Immature natural killer cell (primary cell): ENCODE data around the gene GDAP2. TPM values are rescaled to one million over a fixed set of nuclear protein-coding genes. Genes with fewer than 3 reads are reported as not detected.

Experiments
- DNase-seq, 3 donors: peaks; one replicate each; pipeline ENCODE4 v3.0.0; 2022; ENCODE audit warnings: mixed read lengths in 1 of 3
- H3K27ac Mint-ChIP-seq, 6 donors: one replicate each; pipeline ENCODE4 v1.8.0; 2020; ENCODE audit warnings: mixed read lengths in 6 of 6, mild to moderate bottlenecking in 5 of 6, inconsistent platforms in 4 of 6, moderate library complexity in 3 of 6
- H3K27me3 Mint-ChIP-seq, 3 donors: one replicate each; pipeline ENCODE4 v1.8.0; 2020 to 2021; ENCODE audit warnings: low read depth in 3 of 3, mild to moderate bottlenecking in 3 of 3, mixed read lengths in 3 of 3, moderate library complexity in 3 of 3, inconsistent platforms in 1 of 3
- H3K36me3 Mint-ChIP-seq, 3 donors: one replicate each; pipeline ENCODE4 v1.8.0; 2020; ENCODE audit warnings: mixed read lengths in 3 of 3, inconsistent platforms in 2 of 3, mild to moderate bottlenecking in 2 of 3
- H3K4me1 Mint-ChIP-seq, 2 donors: one replicate each; pipeline ENCODE4 v1.8.0; 2020; ENCODE audit warnings: inconsistent platforms in 2 of 2, mild to moderate bottlenecking in 2 of 2, mixed read lengths in 2 of 2, moderate library complexity in 1 of 2
- H3K4me3 Mint-ChIP-seq, 5 donors: one replicate each; pipeline ENCODE4 v1.8.0; 2020; ENCODE audit warnings: mild to moderate bottlenecking in 5 of 5, mixed read lengths in 5 of 5, inconsistent platforms in 3 of 5, moderate library complexity in 3 of 5
- H3K9me3 Mint-ChIP-seq, 6 donors: one replicate each; pipeline ENCODE4 v1.8.0; 2020; ENCODE audit warnings: mild to moderate bottlenecking in 6 of 6, mixed read lengths in 6 of 6, inconsistent platforms in 4 of 6, moderate library complexity in 3 of 6
- polyA plus RNA-seq, 3 donors: library from polyadenylated mRNA; unstranded; fragments of 300-500 nt; fragmentation: Illumina TruSeq; gene quantifications; one replicate each; pipeline ENCODE4 v1.2.3, GENCODE V29; 2021

GDAP2 gene, protein sequence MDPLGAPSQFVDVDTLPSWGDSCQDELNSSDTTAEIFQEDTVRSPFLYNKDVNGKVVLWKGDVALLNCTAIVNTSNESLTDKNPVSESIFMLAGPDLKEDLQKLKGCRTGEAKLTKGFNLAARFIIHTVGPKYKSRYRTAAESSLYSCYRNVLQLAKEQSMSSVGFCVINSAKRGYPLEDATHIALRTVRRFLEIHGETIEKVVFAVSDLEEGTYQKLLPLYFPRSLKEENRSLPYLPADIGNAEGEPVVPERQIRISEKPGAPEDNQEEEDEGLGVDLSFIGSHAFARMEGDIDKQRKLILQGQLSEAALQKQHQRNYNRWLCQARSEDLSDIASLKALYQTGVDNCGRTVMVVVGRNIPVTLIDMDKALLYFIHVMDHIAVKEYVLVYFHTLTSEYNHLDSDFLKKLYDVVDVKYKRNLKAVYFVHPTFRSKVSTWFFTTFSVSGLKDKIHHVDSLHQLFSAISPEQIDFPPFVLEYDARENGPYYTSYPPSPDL
- 10 to 100 TPM in 2 of 3 donors, 1 to 10 TPM in 1; 4.5 to 16.4 (median 10.6) TPM for polyA plus RNA-seq

GRCh38 chr1:117929343-117930172 is at the start of gene GDAP2, which contains the start of gene WDR3:
GDAP2 (minus strand) TSS chr1:117929621; CDS start chr1:117920357, 9,264 bp downstream.
WDR3 (plus strand) TSS chr1:117929739; CDS start chr1:117933320, 3,581 bp downstream.
- Mint-ChIP-seq H3K36me3 (peaks cover 0 to 4% (median 4%) of the 10 kb centered on the region in 3 donors), H3K27ac (peak within 1 kb of the TSS; percentile 92 to 100 (median 98)), H3K4me1 (peaks cover 35 to 60% of the 10 kb centered on the region in 2 donors), H3K27me3 (peaks cover 8 to 13% (median 12%) of the 10 kb centered on the region in 3 donors), H3K9me3 (no peaks in the 10 kb centered on the region), H3K4me3 (peak within 1 kb of the TSS; percentile 91 to 99 (median 96))
- peak; percentile 94 to 96 (median 95) for DNase-seq

DNA sequence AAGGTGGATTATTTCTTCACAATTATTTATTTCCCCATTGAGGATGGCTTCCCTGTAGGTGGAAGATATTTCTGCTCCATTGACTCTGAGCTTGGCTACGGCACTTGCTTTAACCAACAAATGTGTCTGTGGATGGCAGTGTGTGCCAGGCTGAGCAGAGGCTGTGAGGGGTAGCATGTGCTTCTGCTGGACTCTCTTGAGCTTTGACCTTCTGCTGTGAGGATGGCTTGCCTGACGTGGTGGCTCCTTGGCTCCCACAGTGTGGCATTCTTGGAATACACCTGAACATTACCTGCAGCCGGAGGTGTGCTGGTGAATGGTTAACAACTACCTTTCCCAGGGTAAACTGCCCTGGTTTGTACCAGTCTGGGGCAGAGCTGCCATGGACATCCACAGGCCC is 47.0 kb upstream of the GDAP2 start:
- Mint-ChIP-seq H3K4me1 (no peaks in the 10 kb centered on the region), H3K27me3 (peaks cover 0 to 3% (median 2%) of the 10 kb centered on the region in 3 donors), H3K27ac (no peak overlapping the region), H3K9me3 (no peaks in the 10 kb centered on the region), H3K4me3 (no peak overlapping the region), H3K36me3 (no peaks in the 10 kb centered on the region)
- no peak for DNase-seq

- no peak overlapping the region for H3K4me3 Mint-ChIP-seq
- peaks cover 2 to 6% (median 3%) of the 10 kb centered on the region in 3 donors for H3K27me3 Mint-ChIP-seq
- H3K36me3 Mint-ChIP-seq, result no peaks in the 10 kb centered on the region
- H3K9me3 Mint-ChIP-seq, result no peaks in the 10 kb centered on the region
- DNase-seq, result no peak
- no peaks in the 10 kb centered on the region for H3K4me1 Mint-ChIP-seq
- no peak overlapping the region for H3K27ac Mint-ChIP-seq
Measured at GRCh38 chr1:117971777-117972176, 42.4 kb upstream of the GDAP2 start.

GRCh38 chr1:117970252-117970651 is 40.8 kb upstream of the GDAP2 start:
- H3K4me1 Mint-ChIP-seq, result no peaks in the 10 kb centered on the region
- H3K36me3 Mint-ChIP-seq, result peaks cover 0 to 5% (median 0%) of the 10 kb centered on the region in 3 donors
- H3K4me3 Mint-ChIP-seq, result no peak overlapping the region
- no peak for DNase-seq
- H3K27ac Mint-ChIP-seq, result no peak overlapping the region
- H3K27me3 Mint-ChIP-seq, result peaks cover 2 to 6% (median 3%) of the 10 kb centered on the region in 3 donors
- no peaks in the 10 kb centered on the region for H3K9me3 Mint-ChIP-seq

GRCh38 chr1:117967881-117968280 is 38.5 kb upstream of the GDAP2 start:
- H3K9me3 Mint-ChIP-seq, result no peaks in the 10 kb centered on the region
- no peak for DNase-seq
- H3K27me3 Mint-ChIP-seq, result peaks cover 0 to 6% (median 2%) of the 10 kb centered on the region in 3 donors
- no peak overlapping the region for H3K4me3 Mint-ChIP-seq
- no peaks in the 10 kb centered on the region for H3K4me1 Mint-ChIP-seq
- H3K27ac Mint-ChIP-seq, result no peak overlapping the region
- peaks cover 0 to 15% (median 0%) of the 10 kb centered on the region in 3 donors for H3K36me3 Mint-ChIP-seq

GRCh38 chr1:117967477-117967876 is 38.1 kb upstream of the GDAP2 start:
- no peak overlapping the region for H3K4me3 Mint-ChIP-seq

GRCh38 chr1:117964290-117965038 is 35.0 kb upstream of the GDAP2 start:
- no peak overlapping the region for H3K27ac Mint-ChIP-seq
- no peaks in the 10 kb centered on the region for H3K9me3 Mint-ChIP-seq
- H3K27me3 Mint-ChIP-seq, result peaks cover 0 to 2% (median 0%) of the 10 kb centered on the region in 3 donors
- no peaks in the 10 kb centered on the region for H3K4me1 Mint-ChIP-seq
- DNase-seq, result no peak
- no peak overlapping the region for H3K4me3 Mint-ChIP-seq
- peaks cover 5 to 20% (median 13%) of the 10 kb centered on the region in 3 donors for H3K36me3 Mint-ChIP-seq

More at GRCh38 chr1:117967477-117967876, 38.1 kb upstream of the GDAP2 start:
- H3K36me3 Mint-ChIP-seq, result peaks cover 0 to 15% (median 2%) of the 10 kb centered on the region in 3 donors
- no peak overlapping the region for H3K27ac Mint-ChIP-seq
- peaks cover 0 to 6% (median 2%) of the 10 kb centered on the region in 3 donors for H3K27me3 Mint-ChIP-seq
- H3K4me1 Mint-ChIP-seq, result no peaks in the 10 kb centered on the region
- no peaks in the 10 kb centered on the region for H3K9me3 Mint-ChIP-seq
- no peak for DNase-seq

DNA sequence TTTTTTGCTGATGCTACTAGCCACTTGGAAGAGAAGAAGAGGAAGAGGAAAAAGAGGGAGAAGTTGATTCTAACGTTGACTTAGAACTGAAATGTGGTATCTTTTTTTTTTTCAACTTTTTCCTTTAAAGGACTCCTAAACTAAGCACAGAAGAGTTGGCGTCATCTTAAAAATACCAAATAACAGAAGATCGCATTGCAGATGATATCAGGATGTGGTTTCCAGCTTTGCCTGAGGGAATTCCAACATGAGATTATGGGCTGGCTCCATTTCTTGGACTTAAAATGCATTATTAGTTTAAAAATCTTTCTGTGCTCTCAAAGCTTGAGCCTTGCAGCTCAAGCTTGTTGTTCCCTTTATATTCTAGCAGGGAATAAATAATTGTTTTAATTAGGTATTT is 29.9 kb upstream of the GDAP2 start:
- Mint-ChIP-seq H3K27me3 (no peaks in the 10 kb centered on the region), H3K36me3 (peaks cover 26 to 52% (median 27%) of the 10 kb centered on the region in 3 donors), H3K4me1 (no peaks in the 10 kb centered on the region), H3K4me3 (no peak overlapping the region), H3K9me3 (no peaks in the 10 kb centered on the region), H3K27ac (no peak overlapping the region)
- no peak for DNase-seq

DNA sequence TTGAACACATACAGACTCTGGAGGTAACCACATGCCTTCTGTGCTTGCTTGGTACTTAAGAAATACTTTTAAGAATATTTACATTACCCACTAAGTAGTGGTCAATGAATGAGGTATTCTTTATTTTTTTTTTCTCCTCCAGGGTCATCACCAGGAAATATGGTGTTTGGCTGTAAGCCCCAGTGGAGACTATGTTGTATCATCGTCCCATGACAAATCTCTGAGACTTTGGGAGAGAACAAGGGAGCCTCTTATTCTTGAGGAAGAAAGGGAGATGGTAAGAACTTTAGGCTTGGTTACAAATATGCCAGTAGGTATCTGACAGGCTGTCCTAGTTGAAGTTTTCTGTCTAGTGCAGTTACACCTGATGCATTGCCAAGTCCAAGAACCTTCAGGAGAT is 23.0 kb upstream of the GDAP2 start:
- no peak for DNase-seq
- Mint-ChIP-seq H3K9me3 (no peaks in the 10 kb centered on the region), H3K4me1 (no peaks in the 10 kb centered on the region), H3K4me3 (no peak overlapping the region), H3K27ac (no peak overlapping the region), H3K27me3 (no peaks in the 10 kb centered on the region), H3K36me3 (peaks cover 27 to 77% (median 41%) of the 10 kb centered on the region in 3 donors)

DNA sequence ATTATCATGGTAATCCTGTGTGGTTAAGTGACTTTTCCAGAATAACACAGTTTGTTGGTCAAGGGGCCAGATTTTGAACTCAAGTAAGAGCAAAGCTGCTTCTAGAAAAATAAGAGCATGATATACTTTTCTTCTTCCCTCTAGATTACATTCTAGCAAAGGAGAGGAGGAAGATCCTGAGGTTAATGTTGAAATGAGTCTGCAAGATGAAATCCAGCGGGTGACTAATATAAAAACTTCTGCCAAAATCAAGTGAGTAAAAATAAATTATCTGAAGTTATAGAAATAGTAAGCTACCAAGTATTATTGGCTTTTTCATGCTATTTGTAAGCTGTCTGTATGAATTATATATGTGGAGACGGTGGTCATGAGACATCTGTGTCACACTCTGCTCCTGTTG is 12.9 kb upstream of the GDAP2 start:
- no peaks in the 10 kb centered on the region for H3K4me1 Mint-ChIP-seq
- H3K36me3 Mint-ChIP-seq, result peaks cover 40 to 70% (median 40%) of the 10 kb centered on the region in 3 donors
- H3K9me3 Mint-ChIP-seq, result no peaks in the 10 kb centered on the region
- no peaks in the 10 kb centered on the region for H3K27me3 Mint-ChIP-seq
- H3K4me3 Mint-ChIP-seq, result no peak overlapping the region
- no peak for DNase-seq
- H3K27ac Mint-ChIP-seq, result no peak overlapping the region

DNA sequence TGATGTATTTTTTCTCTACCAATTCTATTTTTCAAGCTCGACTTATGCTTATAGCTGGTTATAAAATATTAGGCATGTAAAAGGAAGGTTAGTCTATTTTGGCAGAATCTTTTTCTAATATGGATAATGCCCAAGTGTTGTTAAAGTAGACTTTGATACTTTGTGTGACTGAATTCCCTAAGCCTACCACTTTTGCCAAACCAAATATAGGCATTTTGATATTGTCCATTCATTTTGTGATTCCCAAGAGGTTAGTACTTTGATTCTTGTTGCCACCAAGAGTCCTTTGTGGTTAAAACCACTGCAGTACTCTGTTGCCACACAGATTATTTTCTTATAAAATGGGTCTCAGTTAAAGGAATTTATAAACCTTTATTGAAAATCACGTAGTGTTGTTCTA is 4.3 kb upstream of the GDAP2 start:
- DNase-seq, result no peak
- Mint-ChIP-seq H3K4me1 (peaks cover 26 to 33% of the 10 kb centered on the region in 2 donors), H3K4me3 (no peak overlapping the region), H3K27me3 (peaks cover 8 to 13% (median 12%) of the 10 kb centered on the region in 3 donors), H3K36me3 (peaks cover 9 to 29% (median 13%) of the 10 kb centered on the region in 3 donors), H3K9me3 (no peaks in the 10 kb centered on the region), H3K27ac (no peak overlapping the region)

DNA sequence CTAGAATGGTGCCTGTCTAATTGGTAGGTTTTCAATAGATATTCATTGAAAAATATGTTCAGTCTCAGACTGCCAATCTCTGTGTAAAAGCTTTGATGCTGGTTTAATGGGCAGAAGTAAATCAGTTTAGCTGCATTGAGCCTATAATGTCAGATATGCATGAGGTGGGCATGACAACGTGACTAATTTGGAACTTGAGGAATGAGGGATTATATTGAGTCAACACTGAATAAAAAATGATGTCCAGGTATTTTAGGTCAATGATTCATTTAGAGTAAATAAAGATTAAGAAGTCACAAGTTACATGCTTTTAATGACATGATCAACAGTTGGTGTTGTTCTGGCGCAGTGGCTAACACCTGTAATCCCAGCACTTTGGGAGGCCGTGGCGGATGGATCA is 3.2 kb upstream of the GDAP2 start:
- DNase-seq, result no peak
- Mint-ChIP-seq H3K4me1 (peaks cover 35 to 42% of the 10 kb centered on the region in 2 donors), H3K27ac (no peak overlapping the region), H3K36me3 (peaks cover 4 to 17% (median 7%) of the 10 kb centered on the region in 3 donors), H3K9me3 (no peaks in the 10 kb centered on the region), H3K4me3 (no peak overlapping the region), H3K27me3 (peaks cover 8 to 13% (median 12%) of the 10 kb centered on the region in 3 donors)

DNA sequence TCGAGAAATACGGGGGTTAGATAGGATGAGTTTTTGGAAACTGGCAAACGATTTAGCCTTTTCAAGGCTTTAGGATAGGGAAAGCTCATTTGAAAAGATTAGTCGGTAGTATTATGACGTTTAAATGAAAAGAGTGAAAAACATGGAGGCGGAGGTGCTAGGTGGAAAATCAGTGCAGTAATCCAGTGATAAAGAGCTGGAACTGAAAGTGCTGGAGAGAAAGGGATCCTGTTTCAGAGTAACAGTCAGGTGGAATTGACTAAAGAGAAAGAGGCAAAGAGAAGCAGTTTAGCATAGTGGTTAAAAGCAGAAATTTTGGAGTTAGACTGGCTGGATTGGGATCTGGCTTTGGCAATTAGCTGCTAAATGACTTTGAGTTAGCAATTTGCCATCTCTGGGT is 1.1 kb upstream of the GDAP2 start:
- peak in 1 of 3 donors; percentile 1 for DNase-seq
- Mint-ChIP-seq H3K4me3 (peak overlapping the region; percentile 91 to 99 (median 96)), H3K27me3 (peaks cover 8 to 13% (median 12%) of the 10 kb centered on the region in 3 donors), H3K9me3 (no peaks in the 10 kb centered on the region), H3K36me3 (peaks cover 0 to 8% (median 5%) of the 10 kb centered on the region in 3 donors), H3K4me1 (peaks cover 35 to 60% of the 10 kb centered on the region in 2 donors), H3K27ac (peak overlapping the region; percentile 92 to 100 (median 98))
